GM12801 (cell line): Measurements from ENCODE around the gene GPR27.

ENCODE experiments used
- CTCF ChIP-seq: IDR thresholded peaks from one replicate; pipeline ENCODE4 v1.5.1; 2011; ENCODE audit warnings: control low read depth; ENCODE audit not compliant: insufficient read length; ENCODE audit errors: extremely low read depth

The GPR27 gene

GRCh38 chr3:71759401-71759800, 5.7 kb downstream of the GPR27 start:
- no peak for TF ChIP-seq CTCF

- no peak for TF ChIP-seq CTCF
These were observed 6.5 kb downstream of the GPR27 start for GRCh38 chr3:71760140-71760539.

- no peak for TF ChIP-seq CTCF
These were observed 9.8 kb downstream of the GPR27 start for GRCh38 chr3:71763426-71763825.

GRCh38 chr3:71771126-71771525, 17.5 kb downstream of the GPR27 start:
- TF ChIP-seq CTCF, result no peak

GRCh38 chr3:71771884-71772283, 18.2 kb downstream of the GPR27 start:
- no peak for TF ChIP-seq CTCF

GRCh38 chr3:71776538-71776937, 22.9 kb downstream of the GPR27 start:
- TF ChIP-seq CTCF, result no peak

GRCh38 chr3:71778353-71778752, 24.7 kb downstream of the GPR27 start:
- no peak for TF ChIP-seq CTCF
